MM.1S (cell line): ENCODE results near the gene PTTG1IP.

ENCODE experiments used
- CTCF ChIP-seq: fragments of 300-600 bp; sonication (generic); IDR thresholded peaks from 2 replicates; pipeline ENCODE4 v1.5.1; 2016; ENCODE audit warnings: antibody characterized with exemption, low read length, mixed read lengths
- EZH2 ChIP-seq: fragments of 300-600 bp; sonication (generic); optimal IDR thresholded peaks from 2 replicates; pipeline ENCODE3; 2017; ENCODE audit warnings: low read depth, mild to moderate bottlenecking, antibody characterized with exemption, low read length, mixed read lengths
- EZH2phosphoT487 ChIP-seq: fragments of 300-600 bp; sonication (generic); IDR thresholded peaks from 2 replicates; pipeline ENCODE4 v1.6.1; 2018; ENCODE audit warnings: antibody characterized with exemption, low read length

- no peak for TF ChIP-seq CTCF
- TF ChIP-seq EZH2 = no peak
- no peak for TF ChIP-seq EZH2phosphoT487
Observed at GRCh38 chr21:44838951-44839350, 34.5 kb downstream of the PTTG1IP start.
